A549 (cell line): Measurements from ENCODE around the gene MLX. TPM values are rescaled to one million over a fixed set of nuclear protein-coding genes. Genes with fewer than 3 reads are reported as not detected.

Source experiments
- BHLHE40 ChIP-seq: IDR thresholded peaks from 2 replicates; pipeline ENCODE4 v1.6.1; 2012; ENCODE audit warnings: low read depth, low read length, inconsistent platforms
- CBX2 ChIP-seq: fragments of 200-600 bp; sonication (generic); IDR thresholded peaks from 2 replicates; pipeline ENCODE4 v1.6.1; 2016; ENCODE audit warnings: low read depth, mild to moderate bottlenecking, borderline replicate concordance
- EHMT2 ChIP-seq: fragments of 200-600 bp; sonication (generic); IDR thresholded peaks from 2 replicates; pipeline ENCODE4 v1.6.1; 2016; ENCODE audit warnings: antibody characterized with exemption, low read depth, mild to moderate bottlenecking, moderate library complexity
- EP300 ChIP-seq, 2 experiments: fragments of >200 bp; sonication (Bioruptor Twin); formaldehyde crosslinking; IDR thresholded peaks; 2 replicates in 1 of 2; 3 replicates in 1 of 2; pipeline ENCODE4 v1.6.1; 2016 to 2017
- FOSB ChIP-seq: fragments of 250-450 bp; sonication (Bioruptor Pico); IDR thresholded peaks from 2 replicates; pipeline ENCODE4 v1.5.0; 2020; ENCODE audit warnings: mild to moderate bottlenecking, moderate library complexity
- FOSL2 ChIP-seq, 2 experiments: fragments of 450-650 bp in 1 of 2; fragments of >200 bp in 1 of 2; sonication (Bioruptor Twin) in 1 of 2; formaldehyde crosslinking; IDR thresholded peaks; 2 replicates each; pipeline versions ENCODE4 v1.5.0 to v1.6.1; 2016 to 2020; ENCODE audit warnings: mild to moderate bottlenecking in 1 of 2, moderate library complexity in 1 of 2
- FOXS1 ChIP-seq: fragments of 250-450 bp; sonication (Bioruptor Pico); IDR thresholded peaks from 2 replicates; pipeline ENCODE4 v1.5.0; 2020; ENCODE audit warnings: mild to moderate bottlenecking, moderate library complexity
- GATA3 ChIP-seq: IDR thresholded peaks from 2 replicates; pipeline ENCODE4 v1.6.1; 2012; ENCODE audit warnings: borderline replicate concordance
- HEYL ChIP-seq: fragments of 250-450 bp; sonication (Bioruptor Pico); IDR thresholded peaks from 2 replicates; pipeline ENCODE4 v1.8.0; 2021; ENCODE audit warnings: mild to moderate bottlenecking, moderate library complexity
- HOXA7 ChIP-seq: fragments of 250-450 bp; sonication (Bioruptor Pico); IDR thresholded peaks from 2 replicates; pipeline ENCODE4 v1.5.0; 2020; ENCODE audit warnings: mild to moderate bottlenecking, moderate library complexity
- HOXB5 ChIP-seq: fragments of 250-450 bp; sonication (Bioruptor Pico); IDR thresholded peaks from 2 replicates; pipeline ENCODE4 v1.5.0; 2020; ENCODE audit warnings: mild to moderate bottlenecking, moderate library complexity
- JUN ChIP-seq, 2 experiments: fragments of >200 bp; sonication (Bioruptor Twin); formaldehyde crosslinking; IDR thresholded peaks; 2 replicates in 1 of 2; 3 replicates in 1 of 2; pipeline ENCODE4 v1.6.1; 2016 to 2017
- KDM5A ChIP-seq: fragments of 200-600 bp; sonication (generic); IDR thresholded peaks from 2 replicates; pipeline ENCODE4 v1.6.1; 2016; ENCODE audit warnings: antibody characterized with exemption, mild to moderate bottlenecking
- MAZ ChIP-seq: fragments of 150-350 bp; IDR thresholded peaks from 2 replicates; pipeline ENCODE4 v1.6.1; 2014; ENCODE audit warnings: antibody characterized with exemption, low read depth, low read length, borderline replicate concordance
- MYC ChIP-seq: IDR thresholded peaks from 2 replicates; pipeline ENCODE4 v1.6.1; 2012; ENCODE audit warnings: mild to moderate bottlenecking, inconsistent platforms, low read length, improper control_type of control experiment, borderline replicate concordance
- NPAS2 ChIP-seq: fragments of 250-450 bp; sonication (Bioruptor Pico); IDR thresholded peaks from 2 replicates; pipeline ENCODE4 v1.8.0; 2022; ENCODE audit warnings: mild to moderate bottlenecking, moderate library complexity, borderline replicate concordance
- NR3C1 ChIP-seq: fragments of >200 bp; sonication (Bioruptor Twin); formaldehyde crosslinking; IDR thresholded peaks from 3 replicates; pipeline ENCODE4 v1.6.1; 2017
- PBX3 ChIP-seq: IDR thresholded peaks from 2 replicates; pipeline ENCODE4 v1.6.1; 2012
- RAD21 ChIP-seq, 2 experiments: fragments of >200 bp in 1 of 2; sonication (Bioruptor Twin) in 1 of 2; formaldehyde crosslinking in 1 of 2; IDR thresholded peaks in 1 of 2; conservative IDR thresholded peaks in 1 of 2; 2 replicates in 1 of 2; 3 replicates in 1 of 2; pipeline ENCODE4 v1.6.1; 2012 to 2018; ENCODE audit warnings: inconsistent platforms in 1 of 2
- RFX5 ChIP-seq: fragments of 450-650 bp; IDR thresholded peaks from 2 replicates; pipeline ENCODE4 v1.7.1; 2014; ENCODE audit warnings: antibody characterized with exemption, mild to moderate bottlenecking, moderate library complexity
- RNF2 ChIP-seq: fragments of 200-600 bp; sonication (generic); IDR thresholded peaks from 2 replicates; pipeline ENCODE4 v1.6.1; 2016; ENCODE audit warnings: low read depth, mild to moderate bottlenecking, antibody characterized with exemption, moderate library complexity, borderline replicate concordance
- SMC3 ChIP-seq: fragments of >200 bp; sonication (Bioruptor Twin); formaldehyde crosslinking; IDR thresholded peaks from 3 replicates; pipeline ENCODE4 v1.6.1; 2018; ENCODE audit warnings: inconsistent platforms
- SREBF2 ChIP-seq: fragments of 450-650 bp; IDR thresholded peaks from 2 replicates; pipeline ENCODE4 v1.6.1; 2014; ENCODE audit warnings: mild to moderate bottlenecking, moderate library complexity
- TP53 ChIP-seq: fragments of 250-450 bp; sonication (Bioruptor Pico); IDR thresholded peaks from 2 replicates; pipeline ENCODE4 v1.5.0; 2021; ENCODE audit warnings: mild to moderate bottlenecking, moderate library complexity
- ZSCAN20 ChIP-seq: fragments of 250-450 bp; sonication (Bioruptor Pico); IDR thresholded peaks from 2 replicates; pipeline ENCODE4 v1.8.0; 2022; ENCODE audit warnings: mild to moderate bottlenecking, moderate library complexity
- polyA plus RNA-seq, 4 experiments: library from polyadenylated mRNA; depleted of rRNA in 3 of 4; stranded (reverse); fragments of >200 nt; fragmentation: RNase III in 1 of 4; extraction: RNeasy Plus Mini Kit Qiagen cat#74134 plus additional on column Dnase treatment in 1 of 4; gene quantifications; 2 replicates in 3 of 4; 3 replicates in 1 of 4; pipeline ENCODE4 v1.2.3, GENCODE V29; 2011 to 2017
- TF ChIP-seq, protein P1 (sequence below): fragments of >200 bp; sonication (Bioruptor Twin); formaldehyde crosslinking; IDR thresholded peaks from 3 replicates; pipeline ENCODE4 v1.5.1; 2016
- TF ChIP-seq, protein P2 (sequence below): IDR thresholded peaks from 2 replicates; pipeline ENCODE4 v1.6.1; 2012; ENCODE audit warnings: low read depth, borderline replicate concordance
- TF ChIP-seq, protein P3 (sequence below): fragments of 250-450 bp; sonication (Bioruptor Pico); IDR thresholded peaks from 2 replicates; pipeline ENCODE4 v1.5.0; 2021; ENCODE audit warnings: mild to moderate bottlenecking, moderate library complexity, borderline replicate concordance
- TF ChIP-seq, protein P4 (sequence below): fragments of 250-450 bp; sonication (Bioruptor Pico); IDR thresholded peaks from 2 replicates; pipeline ENCODE4 v1.5.0; 2020; ENCODE audit warnings: low read depth, mild to moderate bottlenecking, moderate library complexity
- TF ChIP-seq, protein P5 (sequence below): fragments of >200 bp; sonication (Bioruptor Twin); formaldehyde crosslinking; IDR thresholded peaks from 3 replicates; pipeline ENCODE4 v1.6.1; 2016

Gene MLX
- polyA plus RNA-seq, 2 of the 4 experiments (the other 2 are of a cell fraction): 46.3 to 48.0 TPM

GRCh38 chr17:42519546-42520491 lies 47.1 kb upstream of the MLX start (continued):
- TF ChIP-seq HOXA7 (CRISPR knock-in tag) (0 out of 2 replicates have a peak, but pooled peaks have one; percentile 80), SMC3 (0 out of 3 replicates have a peak, but pooled peaks have one; percentile 13), KDM5A (no peak), RNF2 (no peak), EP300 (IDR thresholded peaks at IDR 0.05) (peak; percentile 37 to 67; a peak in 2 of 5 replicates), TP53 (0 out of 2 replicates have a peak, but pooled peaks have one; percentile 51), GATA3 (peak; percentile 81; the same call in 1 of the 2 replicates), FOSB (CRISPR knock-in tag) (no peak), MYC (peak; percentile 53; the same call in 1 of the 2 replicates), HEYL (no peak), FOXS1 (no peak; the same call in 1 of the 2 replicates), CBX2 (no peak), SREBF2 (no peak), RFX5 (no peak), PBX3 (peak; percentile 68; the same call in 1 of the 2 replicates), EHMT2 (no peak), FOSL2 (IDR thresholded peaks at IDR 0.05) (no peak), FOSL2 (CRISPR knock-in tag; IDR thresholded peaks at IDR 0.05) (peak; percentile 89), NR3C1 (no peak), RAD21 (conservative IDR thresholded peaks at IDR 0.05 in 1 of 2, IDR thresholded peaks at IDR 0.05 in 1 of 2) (no peak; a peak in 1 of 5 replicates), MAZ (peak; percentile 82; the same call in 1 of the 2 replicates), BHLHE40 (peak; percentile 84), HOXB5 (CRISPR knock-in tag) (peak; percentile 83), NPAS2 (CRISPR knock-in tag) (peak; percentile 77), ZSCAN20 (CRISPR knock-in tag) (no peak; the same call in 1 of the 2 replicates), JUN (IDR thresholded peaks at IDR 0.05) (peak; percentile 84 to 93; a peak in 4 of 5 replicates)
- TF ChIP-seq, protein P1, sequence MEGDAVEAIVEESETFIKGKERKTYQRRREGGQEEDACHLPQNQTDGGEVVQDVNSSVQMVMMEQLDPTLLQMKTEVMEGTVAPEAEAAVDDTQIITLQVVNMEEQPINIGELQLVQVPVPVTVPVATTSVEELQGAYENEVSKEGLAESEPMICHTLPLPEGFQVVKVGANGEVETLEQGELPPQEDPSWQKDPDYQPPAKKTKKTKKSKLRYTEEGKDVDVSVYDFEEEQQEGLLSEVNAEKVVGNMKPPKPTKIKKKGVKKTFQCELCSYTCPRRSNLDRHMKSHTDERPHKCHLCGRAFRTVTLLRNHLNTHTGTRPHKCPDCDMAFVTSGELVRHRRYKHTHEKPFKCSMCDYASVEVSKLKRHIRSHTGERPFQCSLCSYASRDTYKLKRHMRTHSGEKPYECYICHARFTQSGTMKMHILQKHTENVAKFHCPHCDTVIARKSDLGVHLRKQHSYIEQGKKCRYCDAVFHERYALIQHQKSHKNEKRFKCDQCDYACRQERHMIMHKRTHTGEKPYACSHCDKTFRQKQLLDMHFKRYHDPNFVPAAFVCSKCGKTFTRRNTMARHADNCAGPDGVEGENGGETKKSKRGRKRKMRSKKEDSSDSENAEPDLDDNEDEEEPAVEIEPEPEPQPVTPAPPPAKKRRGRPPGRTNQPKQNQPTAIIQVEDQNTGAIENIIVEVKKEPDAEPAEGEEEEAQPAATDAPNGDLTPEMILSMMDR: no peak
- TF ChIP-seq, protein P2, sequence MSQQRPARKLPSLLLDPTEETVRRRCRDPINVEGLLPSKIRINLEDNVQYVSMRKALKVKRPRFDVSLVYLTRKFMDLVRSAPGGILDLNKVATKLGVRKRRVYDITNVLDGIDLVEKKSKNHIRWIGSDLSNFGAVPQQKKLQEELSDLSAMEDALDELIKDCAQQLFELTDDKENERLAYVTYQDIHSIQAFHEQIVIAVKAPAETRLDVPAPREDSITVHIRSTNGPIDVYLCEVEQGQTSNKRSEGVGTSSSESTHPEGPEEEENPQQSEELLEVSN: peak; percentile 90
- TF ChIP-seq, protein P3, sequence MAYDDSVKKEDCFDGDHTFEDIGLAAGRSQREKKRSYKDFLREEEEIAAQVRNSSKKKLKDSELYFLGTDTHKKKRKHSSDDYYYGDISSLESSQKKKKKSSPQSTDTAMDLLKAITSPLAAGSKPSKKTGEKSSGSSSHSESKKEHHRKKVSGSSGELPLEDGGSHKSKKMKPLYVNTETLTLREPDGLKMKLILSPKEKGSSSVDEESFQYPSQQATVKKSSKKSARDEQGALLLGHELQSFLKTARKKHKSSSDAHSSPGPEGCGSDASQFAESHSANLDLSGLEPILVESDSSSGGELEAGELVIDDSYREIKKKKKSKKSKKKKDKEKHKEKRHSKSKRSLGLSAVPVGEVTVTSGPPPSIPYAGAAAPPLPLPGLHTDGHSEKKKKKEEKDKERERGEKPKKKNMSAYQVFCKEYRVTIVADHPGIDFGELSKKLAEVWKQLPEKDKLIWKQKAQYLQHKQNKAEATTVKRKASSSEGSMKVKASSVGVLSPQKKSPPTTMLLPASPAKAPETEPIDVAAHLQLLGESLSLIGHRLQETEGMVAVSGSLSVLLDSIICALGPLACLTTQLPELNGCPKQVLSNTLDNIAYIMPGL: no peak
- TF ChIP-seq, protein P4, sequence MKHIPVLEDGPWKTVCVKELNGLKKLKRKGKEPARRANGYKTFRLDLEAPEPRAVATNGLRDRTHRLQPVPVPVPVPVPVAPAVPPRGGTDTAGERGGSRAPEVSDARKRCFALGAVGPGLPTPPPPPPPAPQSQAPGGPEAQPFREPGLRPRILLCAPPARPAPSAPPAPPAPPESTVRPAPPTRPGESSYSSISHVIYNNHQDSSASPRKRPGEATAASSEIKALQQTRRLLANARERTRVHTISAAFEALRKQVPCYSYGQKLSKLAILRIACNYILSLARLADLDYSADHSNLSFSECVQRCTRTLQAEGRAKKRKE (CRISPR knock-in tag): peak; percentile 81; the same call in 1 of the 2 replicates
- TF ChIP-seq, protein P5, sequence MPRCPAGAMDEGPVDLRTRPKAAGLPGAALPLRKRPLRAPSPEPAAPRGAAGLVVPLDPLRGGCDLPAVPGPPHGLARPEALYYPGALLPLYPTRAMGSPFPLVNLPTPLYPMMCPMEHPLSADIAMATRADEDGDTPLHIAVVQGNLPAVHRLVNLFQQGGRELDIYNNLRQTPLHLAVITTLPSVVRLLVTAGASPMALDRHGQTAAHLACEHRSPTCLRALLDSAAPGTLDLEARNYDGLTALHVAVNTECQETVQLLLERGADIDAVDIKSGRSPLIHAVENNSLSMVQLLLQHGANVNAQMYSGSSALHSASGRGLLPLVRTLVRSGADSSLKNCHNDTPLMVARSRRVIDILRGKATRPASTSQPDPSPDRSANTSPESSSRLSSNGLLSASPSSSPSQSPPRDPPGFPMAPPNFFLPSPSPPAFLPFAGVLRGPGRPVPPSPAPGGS: 0 out of 3 replicates have a peak, but pooled peaks have one; percentile 48
